HG03565 (cell line): Measurements from ENCODE around the gene CD8A.
"Not testable (repeated sequence)": the region's sequence is repeated elsewhere in the genome, so short reads cannot be mapped to it uniquely, and the experiment has no call there.

Experiments
- ATAC-seq: cut with Tn5 transposase; IDR thresholded peaks from one replicate; pipeline ENCODE4 v1.9.1; 2021; ENCODE audit warnings: mild to moderate bottlenecking, moderate library complexity; ENCODE audit not compliant: unreplicated experiment

The CD8A gene

DNA sequence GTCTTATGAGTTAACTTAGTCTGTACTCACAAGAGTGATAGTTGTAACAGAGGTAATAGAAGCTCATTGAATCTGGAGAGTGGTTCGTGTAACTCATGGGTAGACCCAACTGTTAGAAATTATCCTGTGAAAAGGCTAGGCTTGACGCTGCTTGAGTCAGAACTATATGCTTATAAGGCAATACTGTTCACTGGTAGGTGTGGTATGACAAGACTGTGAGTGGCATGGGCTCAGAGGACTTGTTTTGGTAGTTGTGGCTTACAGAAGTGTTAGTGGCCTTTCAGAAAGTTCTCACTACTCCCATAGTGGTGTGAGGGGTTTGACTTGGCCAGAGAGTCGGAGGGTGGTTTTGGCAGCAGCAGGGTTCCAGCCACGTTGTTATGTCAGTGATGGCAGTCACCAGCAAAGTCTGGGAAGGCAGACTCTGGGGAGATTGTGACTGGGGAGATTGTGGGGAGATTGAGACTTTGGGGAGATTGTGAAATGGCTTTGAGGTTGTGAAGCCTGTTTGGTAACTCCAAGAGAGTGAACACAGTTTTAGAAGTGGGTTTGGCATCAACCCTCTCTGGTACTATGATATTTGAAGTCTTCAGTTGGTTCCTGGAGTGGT is 48.7 kb downstream of the CD8A start:
- not testable (repeated sequence) for ATAC-seq

DNA sequence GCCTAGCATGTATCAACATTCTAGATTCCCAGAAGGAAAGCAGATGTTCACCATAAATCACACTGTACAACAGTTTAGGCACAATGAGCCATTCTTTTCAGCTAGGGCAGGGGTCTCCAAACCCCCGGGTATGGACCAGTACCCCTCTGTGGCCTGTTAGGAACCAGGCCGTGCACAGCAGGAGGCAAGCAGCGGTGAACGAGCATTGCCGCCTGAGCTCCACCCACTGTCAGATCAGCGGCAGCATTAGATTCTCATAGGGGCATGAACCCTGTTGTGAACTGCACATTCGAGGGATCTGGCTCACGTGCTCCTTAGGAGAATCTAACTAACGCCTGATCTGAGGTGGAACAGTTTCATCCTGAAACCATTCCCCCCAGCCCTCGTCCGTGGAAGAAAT is 50.8 kb downstream of the CD8A start:
- not testable (repeated sequence) for ATAC-seq

DNA sequence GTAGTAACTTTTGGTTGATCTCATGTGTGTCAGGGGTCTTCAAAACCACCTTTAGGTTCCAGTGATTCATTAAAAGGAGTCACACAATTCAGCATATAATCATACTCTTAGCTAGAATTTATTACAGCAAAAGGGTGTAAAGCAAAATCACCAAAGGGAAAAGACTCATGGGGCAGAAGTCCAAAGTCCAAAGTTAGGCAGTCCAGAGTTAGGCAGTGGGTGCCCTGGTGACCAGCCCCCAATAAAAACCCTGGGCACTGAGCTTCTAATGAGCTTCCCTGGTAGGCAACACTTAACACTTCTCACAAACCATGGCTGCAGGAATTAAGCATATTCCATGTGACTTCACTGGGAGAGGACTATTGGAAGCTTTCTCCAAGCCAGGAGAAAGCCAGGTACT is 51.2 kb downstream of the CD8A start:
- ATAC-seq: not testable (repeated sequence)

DNA sequence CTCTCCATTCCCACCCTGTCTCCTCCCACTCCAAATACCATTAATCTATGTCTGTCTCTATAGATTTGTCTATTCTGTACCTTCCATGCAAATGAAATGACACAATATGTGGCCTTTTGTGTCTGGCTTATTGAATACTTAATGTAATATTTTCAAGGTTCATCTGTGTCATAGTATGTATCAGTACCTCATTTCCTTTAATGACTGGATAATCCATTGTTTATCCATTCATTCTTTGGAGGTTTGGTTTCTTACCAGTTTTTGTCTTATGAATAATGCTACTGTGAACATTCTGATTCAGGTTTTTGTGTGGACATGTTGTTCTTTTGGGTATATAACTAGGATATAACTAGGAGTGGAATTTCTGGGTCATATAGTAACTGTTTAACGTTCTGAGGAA is 55.8 kb downstream of the CD8A start:
- ATAC-seq: not testable (repeated sequence)
